Activated CD8-positive, alpha-beta memory T cell treated with anti-CD3 and anti-CD28 coated beads, Interleukin-2, amount 10 ng/mL, durations not matched to agents 7 days and 5 days (primary cell): ENCODE results near the gene PSMA6. TPM values are rescaled to one million over a fixed set of nuclear protein-coding genes. Genes with fewer than 3 reads are reported as not detected.
"Not testable (repeated sequence)": the region's sequence is repeated elsewhere in the genome, so short reads cannot be mapped to it uniquely, and the experiment has no call there.

Source experiments
- ATAC-seq: fragments of 150-1000 bp; cut with Tn5 transposase; one replicate; pipeline ENCODE4 v1.10.0; 2021; ENCODE audit warnings: moderate library complexity
- CTCF ChIA-PET: fragments of 350-600 bp; sonication (Branson Sonifier 250); formaldehyde crosslinking; loops from one replicate; lab custom pipeline; 2021; ENCODE audit warnings: antibody characterized with exemption; lab: Charles Lee
- DNase-seq: peaks from one replicate; pipeline ENCODE4 v3.0.0-alpha.2; 2020
- H3K27ac Mint-ChIP-seq: one replicate; pipeline ENCODE4 v1.8.0; 2021; ENCODE audit warnings: mild to moderate bottlenecking, mixed read lengths
- H3K27me3 Mint-ChIP-seq: one replicate; pipeline ENCODE4 v1.8.0; 2021; ENCODE audit warnings: mixed read lengths
- H3K36me3 Mint-ChIP-seq: one replicate; pipeline ENCODE4 v1.8.0; 2021; ENCODE audit warnings: mild to moderate bottlenecking, mixed read lengths
- H3K4me1 Mint-ChIP-seq: one replicate; pipeline ENCODE4 v1.8.0; 2021; ENCODE audit warnings: mixed read lengths
- H3K4me3 Mint-ChIP-seq: one replicate; pipeline ENCODE4 v1.8.0; 2021; ENCODE audit warnings: mild to moderate bottlenecking, moderate library complexity, mixed read lengths
- H3K9me3 Mint-ChIP-seq: one replicate; pipeline ENCODE4 v1.8.0; 2022; ENCODE audit warnings: low read depth, mixed read lengths
- total RNA-seq, 2 experiments: library from RNA; stranded (reverse); gene quantifications; one replicate each; pipeline ENCODE4 v1.2.3, GENCODE V29; 2021

Gene PSMA6
- total RNA-seq, 2 experiments from 2014 or later: 251 to 299 TPM

DNA sequence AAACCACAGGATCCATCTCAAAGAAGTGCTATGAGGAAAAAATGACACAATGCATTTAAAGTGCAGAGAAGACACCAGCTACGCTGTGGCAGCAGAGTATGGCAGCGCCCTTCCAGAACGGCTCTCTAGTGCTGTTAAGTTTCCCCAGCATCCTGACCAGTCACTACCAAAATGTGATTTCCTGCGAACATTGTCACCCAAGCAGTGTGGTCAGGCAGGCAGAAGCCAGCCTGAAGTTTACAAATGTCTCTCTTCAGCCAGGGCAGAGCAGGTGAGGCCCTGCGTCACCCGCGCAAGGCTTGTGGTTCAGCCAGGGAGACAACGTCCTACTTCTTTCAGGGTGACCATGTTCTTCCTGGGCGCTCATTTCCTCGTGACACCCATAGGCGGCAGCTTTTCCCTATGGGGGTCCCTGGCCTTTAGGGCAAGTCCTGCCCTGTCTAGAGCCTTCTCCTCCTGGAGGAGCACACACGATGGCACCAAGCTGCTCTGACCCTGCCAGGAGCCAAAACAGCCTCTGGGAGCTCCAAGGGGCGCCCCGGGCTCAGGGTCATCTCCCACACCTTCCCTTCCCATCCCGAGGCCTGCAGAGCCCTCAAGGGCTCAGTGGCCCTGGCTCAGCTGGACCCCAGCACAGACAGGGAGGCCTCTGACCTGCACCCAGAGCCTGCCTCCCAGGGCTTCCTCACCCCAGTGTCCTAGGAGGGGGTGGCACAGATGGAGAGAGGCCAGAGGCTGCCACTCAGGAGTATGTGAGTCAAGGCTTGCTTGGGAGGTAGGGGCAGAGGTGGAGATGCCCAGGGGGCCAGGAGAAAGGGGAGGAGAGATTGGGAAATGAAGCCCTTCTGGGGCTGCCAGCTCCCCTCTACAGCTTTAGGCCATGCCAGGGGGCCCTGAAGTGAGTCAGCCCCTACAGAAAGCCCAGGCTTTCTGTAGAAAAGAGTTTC is 41.9 kb downstream of the PSMA6 start:
- Mint-ChIP-seq H3K36me3 (no peaks in the 10 kb centered on the region), H3K9me3 (no peaks in the 10 kb centered on the region), H3K27me3 (no peaks in the 10 kb centered on the region), H3K27ac (peak overlapping the region; percentile 94), H3K4me1 (peaks cover 34% of the 10 kb centered on the region), H3K4me3 (peak overlapping the region; percentile 12)
- CTCF ChIA-PET: interaction anchor here (0.8 to 3.0 kb wide), 10 partner anchors 8 to 104 kb away, joined by 3 to 25 read pairs (median 5); partner anchors contain the start of gene NFKBIA
- ATAC-seq: peak; percentile 73
- DNase-seq: peak; percentile 74

DNA sequence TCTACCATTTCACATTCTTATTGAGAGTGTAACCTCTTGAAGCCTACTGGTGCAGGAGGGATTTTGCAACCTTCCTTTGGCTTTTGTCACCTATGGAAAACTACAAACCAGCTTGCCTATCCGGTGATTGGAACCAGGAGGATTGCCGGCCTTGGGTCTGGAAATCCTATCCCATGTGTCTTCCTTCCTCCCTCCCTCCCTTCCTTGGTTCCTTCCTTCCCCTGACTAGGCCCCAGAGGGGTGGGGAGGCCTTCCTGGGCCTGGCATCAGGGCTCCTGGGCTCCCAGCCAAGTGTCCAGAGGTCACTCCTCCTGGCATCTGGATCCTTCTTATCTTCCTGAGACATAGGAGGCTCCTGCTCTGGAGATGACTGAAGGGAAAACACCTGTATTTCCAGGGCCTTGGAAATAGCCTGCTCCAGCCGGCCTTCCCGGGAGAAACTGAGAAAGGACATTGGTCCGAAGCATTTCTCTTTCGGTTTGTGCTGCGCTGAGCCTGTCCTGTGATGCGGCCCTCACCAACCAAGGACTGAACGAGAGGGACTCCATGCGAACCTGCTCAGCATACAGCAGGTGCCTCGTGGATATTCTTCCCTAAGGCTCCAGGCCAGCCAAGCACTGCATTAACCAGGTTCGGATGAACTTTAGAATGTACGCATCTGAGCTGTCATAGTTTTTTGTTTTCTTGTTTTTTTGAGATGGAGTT is 43.4 kb downstream of the PSMA6 start:
- H3K4me3 Mint-ChIP-seq: no peak overlapping the region
- H3K36me3 Mint-ChIP-seq: no peaks in the 10 kb centered on the region
- no peaks in the 10 kb centered on the region for H3K27me3 Mint-ChIP-seq
- DNase-seq (no peak), ATAC-seq (no peak)
- peak overlapping the region; percentile 68 for H3K27ac Mint-ChIP-seq
- peaks cover 48% of the 10 kb centered on the region for H3K4me1 Mint-ChIP-seq
- no peaks in the 10 kb centered on the region for H3K9me3 Mint-ChIP-seq
- CTCF ChIA-PET: interaction anchor here (1.6 kb wide), 1 partner anchor 10 kb away, joined by 5 read pairs; no protein-coding TSS in a partner anchor

DNA sequence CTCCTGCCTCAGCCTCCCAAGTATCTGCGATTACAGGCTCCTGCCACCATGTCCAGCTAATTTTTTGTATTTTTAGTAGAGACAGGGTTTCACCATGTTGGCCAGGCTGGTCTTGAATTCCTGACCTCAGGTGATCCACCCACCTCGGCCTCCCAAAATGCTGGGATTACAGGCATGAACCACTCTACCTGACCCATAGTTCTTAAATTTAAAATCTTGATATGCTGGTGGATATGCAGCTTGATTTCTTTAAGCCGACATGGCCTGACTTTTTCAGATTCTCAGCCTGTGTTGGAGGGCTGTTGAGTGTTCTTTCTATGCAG is 44.0 kb downstream of the PSMA6 start:
- ATAC-seq, H3K9me3 Mint-ChIP-seq, H3K27ac Mint-ChIP-seq, H3K36me3 Mint-ChIP-seq, H3K27me3 Mint-ChIP-seq, DNase-seq, CTCF ChIA-PET, H3K4me3 Mint-ChIP-seq: not testable (repeated sequence)
- H3K4me1 Mint-ChIP-seq: peaks cover 51% of the 10 kb centered on the region

DNA sequence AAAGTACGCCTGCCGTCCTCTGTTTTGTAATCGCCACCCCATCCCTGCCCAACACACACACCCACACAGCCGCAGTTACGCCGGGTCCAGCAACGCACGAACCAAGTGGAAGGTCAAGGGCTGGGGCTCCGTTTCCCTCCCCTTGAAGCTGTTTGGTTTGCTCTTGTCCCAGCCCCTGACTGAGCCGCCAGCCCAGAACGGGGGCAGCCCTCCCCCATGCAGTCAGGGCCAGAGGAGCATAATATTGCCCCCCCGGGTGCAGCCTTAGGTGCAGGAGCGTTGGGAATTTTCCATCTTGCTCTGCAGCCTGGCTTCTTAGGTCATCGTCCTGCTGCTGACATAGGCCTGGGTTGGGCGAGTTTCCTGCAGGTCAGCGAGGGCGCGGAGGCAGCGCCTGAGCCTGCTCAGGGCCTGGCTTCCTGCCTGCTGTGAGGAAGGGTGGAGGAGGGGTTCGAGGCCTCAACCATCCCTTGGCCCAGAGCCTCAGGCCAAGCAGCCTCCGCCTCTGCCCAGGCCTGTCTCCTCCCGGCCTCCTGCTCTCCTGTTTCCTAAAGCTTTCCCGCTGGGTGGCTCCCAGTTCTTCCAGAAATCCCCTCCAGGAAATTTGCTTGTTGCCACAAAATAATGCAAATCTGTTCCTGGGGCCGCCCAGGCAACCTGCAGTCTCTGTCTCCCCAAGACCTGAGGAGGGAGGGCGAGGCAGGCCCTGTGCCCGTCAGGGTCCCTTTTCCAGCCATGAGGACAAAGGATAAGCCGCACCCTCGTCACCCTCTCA is 44.5 kb downstream of the PSMA6 start:
- ATAC-seq (no peak), DNase-seq (no peak)
- Mint-ChIP-seq H3K27me3 (no peaks in the 10 kb centered on the region), H3K9me3 (no peaks in the 10 kb centered on the region), H3K27ac (no peak overlapping the region), H3K36me3 (no peaks in the 10 kb centered on the region), H3K4me1 (peaks cover 51% of the 10 kb centered on the region), H3K4me3 (no peak overlapping the region)
- CTCF ChIA-PET: no interaction called here

DNA sequence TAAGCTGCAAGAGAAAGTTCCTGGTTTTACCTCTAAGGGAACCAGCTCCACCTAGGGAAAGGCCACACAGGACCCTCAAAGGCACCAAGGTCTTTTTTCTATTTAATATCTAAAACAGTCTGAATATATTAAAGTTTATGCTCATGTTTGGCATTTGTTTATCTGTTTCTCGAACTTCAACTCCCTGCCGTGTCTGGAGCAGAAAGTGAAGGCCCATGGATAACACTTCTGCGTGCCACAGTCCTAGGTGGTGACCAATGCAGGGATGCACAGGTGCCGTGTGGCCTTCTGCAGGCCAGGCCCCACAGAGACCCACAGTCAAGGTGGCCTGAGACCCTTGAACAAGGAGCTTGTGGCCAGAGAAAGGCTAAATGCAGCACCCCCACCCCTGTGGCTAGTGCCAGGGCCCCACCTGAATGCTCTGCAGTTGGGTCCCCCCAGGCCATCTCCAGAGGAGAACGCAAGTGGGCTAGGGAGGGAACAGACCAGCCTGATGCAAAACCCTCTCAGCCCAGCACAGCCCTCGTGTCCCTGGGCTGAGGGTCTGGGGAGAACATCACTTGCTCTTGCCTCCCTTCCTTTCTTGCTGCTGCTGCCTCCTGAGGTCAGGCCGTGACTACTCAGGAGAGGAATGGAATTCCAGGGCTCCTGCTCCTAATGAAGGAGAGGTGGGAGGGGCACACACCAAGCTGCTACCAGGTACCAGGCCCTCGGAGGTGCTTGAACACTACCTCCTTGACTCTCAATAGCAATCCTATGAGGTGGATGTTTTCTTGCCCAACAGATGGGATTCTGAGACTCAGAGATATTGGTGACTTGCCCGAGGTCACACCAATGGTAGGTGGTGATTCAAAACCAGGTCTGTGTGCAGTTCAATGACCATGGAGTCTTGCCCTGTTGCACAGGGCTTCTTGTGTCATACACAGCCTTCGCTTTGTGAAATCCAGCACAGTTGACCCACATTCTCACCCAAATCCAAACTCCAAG is 45.4 kb downstream of the PSMA6 start:
- no peak overlapping the region for H3K4me3 Mint-ChIP-seq
- CTCF ChIA-PET: no interaction called here
- H3K9me3 Mint-ChIP-seq: no peaks in the 10 kb centered on the region
- H3K4me1 Mint-ChIP-seq: peaks cover 42% of the 10 kb centered on the region
- H3K27ac Mint-ChIP-seq: peak overlapping the region; percentile 14
- ATAC-seq: no peak
- no peak for DNase-seq
- no peaks in the 10 kb centered on the region for H3K27me3 Mint-ChIP-seq
- no peaks in the 10 kb centered on the region for H3K36me3 Mint-ChIP-seq

GRCh38 chr14:35338731-35339405 is 46.7 kb downstream of the PSMA6 start:
- ATAC-seq (no peak), DNase-seq (no peak)
- Mint-ChIP-seq H3K4me1 (peaks cover 31% of the 10 kb centered on the region), H3K36me3 (no peaks in the 10 kb centered on the region), H3K4me3 (no peak overlapping the region), H3K9me3 (no peaks in the 10 kb centered on the region), H3K27me3 (no peaks in the 10 kb centered on the region), H3K27ac (no peak overlapping the region)
- CTCF ChIA-PET: interaction anchor here (0.9 to 1.4 kb wide), 5 partner anchors 11 to 109 kb away, joined by 3 to 7 read pairs (median 3); partner anchors contain the start of gene NFKBIA

- Mint-ChIP-seq H3K27me3 (no peaks in the 10 kb centered on the region), H3K9me3 (no peaks in the 10 kb centered on the region), H3K27ac (peak overlapping the region; percentile 84), H3K4me3 (no peak overlapping the region), H3K4me1 (peaks cover 31% of the 10 kb centered on the region), H3K36me3 (no peaks in the 10 kb centered on the region)
- CTCF ChIA-PET: interaction anchor here (0.7 to 1.4 kb wide), 5 partner anchors 10 to 110 kb away, joined by 3 to 7 read pairs (median 4); partner anchors contain the start of gene NFKBIA
- DNase-seq (no peak), ATAC-seq (peak; percentile 68)
Measured at GRCh38 chr14:35339761-35340406, 47.7 kb downstream of the PSMA6 start.

- peaks cover 31% of the 10 kb centered on the region for H3K4me1 Mint-ChIP-seq
- no peak overlapping the region for H3K27ac Mint-ChIP-seq
- H3K36me3 Mint-ChIP-seq: no peaks in the 10 kb centered on the region
- no peak overlapping the region for H3K4me3 Mint-ChIP-seq
- no peaks in the 10 kb centered on the region for H3K9me3 Mint-ChIP-seq
- ATAC-seq (no peak), DNase-seq (no peak)
- no peaks in the 10 kb centered on the region for H3K27me3 Mint-ChIP-seq
- CTCF ChIA-PET: no interaction called here
Measured at GRCh38 chr14:35340616-35341453, 48.7 kb downstream of the PSMA6 start.

- DNase-seq (no peak), ATAC-seq (no peak)
- Mint-ChIP-seq H3K4me3 (no peak overlapping the region), H3K9me3 (no peaks in the 10 kb centered on the region), H3K27me3 (no peaks in the 10 kb centered on the region), H3K27ac (no peak overlapping the region), H3K4me1 (peaks cover 29% of the 10 kb centered on the region), H3K36me3 (no peaks in the 10 kb centered on the region)
- CTCF ChIA-PET: no interaction called here
Measured at GRCh38 chr14:35341454-35341750, 49.2 kb downstream of the PSMA6 start.

- CTCF ChIA-PET: no interaction called here
- no peak overlapping the region for H3K4me3 Mint-ChIP-seq
- ATAC-seq: peak; percentile 40
- H3K9me3 Mint-ChIP-seq: no peaks in the 10 kb centered on the region
- no peak overlapping the region for H3K27ac Mint-ChIP-seq
- H3K36me3 Mint-ChIP-seq: no peaks in the 10 kb centered on the region
- H3K4me1 Mint-ChIP-seq: peaks cover 28% of the 10 kb centered on the region
- DNase-seq: no peak
- no peaks in the 10 kb centered on the region for H3K27me3 Mint-ChIP-seq
Measured at GRCh38 chr14:35341751-35342488, 49.7 kb downstream of the PSMA6 start.
